Esophagus (tissue), 2 donors: Measurements from ENCODE around the gene TRIM8. TPM values are rescaled to one million over a fixed set of nuclear protein-coding genes. Genes with fewer than 3 reads are reported as not detected.

ENCODE experiments used
- H3K27ac ChIP-seq, 2 donors: one replicate each; pipeline ENCODE4 v1.5.1; 2013; ENCODE audit warnings: low read depth in 2 of 2, mild to moderate bottlenecking in 2 of 2, inconsistent platforms in 1 of 2, low read length in 1 of 2, moderate library complexity in 1 of 2
- H3K27me3 ChIP-seq, 2 donors: one replicate each; pipeline ENCODE4 v1.6.1; 2013; ENCODE audit warnings: low read length in 2 of 2, control low read depth in 1 of 2, mild to moderate bottlenecking in 1 of 2; ENCODE audit not compliant: insufficient read depth in 2 of 2, control insufficient read depth in 1 of 2
- H3K36me3 ChIP-seq, 2 donors: one replicate each; pipeline ENCODE4 v1.6.1; 2013; ENCODE audit warnings: low read length in 1 of 2; ENCODE audit not compliant: control insufficient read depth in 2 of 2, insufficient read depth in 2 of 2
- H3K4me1 ChIP-seq, 2 donors: one replicate each; pipeline ENCODE4 v1.6.1; 2013; ENCODE audit warnings: low read length in 1 of 2; ENCODE audit not compliant: control insufficient read depth in 2 of 2, insufficient read depth in 2 of 2
- H3K4me3 ChIP-seq, 2 donors: one replicate each; pipeline ENCODE4 v1.5.1; 2013; ENCODE audit warnings: low read length in 2 of 2, mild to moderate bottlenecking in 2 of 2, low read depth in 1 of 2, moderate library complexity in 1 of 2
- H3K9me3 ChIP-seq, 2 donors: one replicate each; pipeline ENCODE4 v1.6.1; 2013; ENCODE audit warnings: mild to moderate bottlenecking in 2 of 2, low read depth in 1 of 2, low read length in 1 of 2, moderate library complexity in 1 of 2; ENCODE audit not compliant: control insufficient read depth in 2 of 2, insufficient read depth in 1 of 2
- WGBS, 2 donors: extraction: QIAGEN DNeasy Blood & Tissue Kit; methylation state at CpG; one replicate each; pipeline ENCODE4 v1.1.7; 2013; 5-methylcytosine and 5-hydroxymethylcytosine counted together
- polyA plus RNA-seq, 2 donors: library from polyadenylated mRNA; stranded (reverse); fragments of 200-250 nt; gene quantifications; one replicate each; pipeline ENCODE4 v1.2.3, GENCODE V29; 2013
- donor health status: healthy with polysubstance abuse.
- donor health status: Bipolar disorder and iron deficiency.

Gene TRIM8
- polyA plus RNA-seq, 2 donors, result 26.4 to 33.3 TPM

DNA sequence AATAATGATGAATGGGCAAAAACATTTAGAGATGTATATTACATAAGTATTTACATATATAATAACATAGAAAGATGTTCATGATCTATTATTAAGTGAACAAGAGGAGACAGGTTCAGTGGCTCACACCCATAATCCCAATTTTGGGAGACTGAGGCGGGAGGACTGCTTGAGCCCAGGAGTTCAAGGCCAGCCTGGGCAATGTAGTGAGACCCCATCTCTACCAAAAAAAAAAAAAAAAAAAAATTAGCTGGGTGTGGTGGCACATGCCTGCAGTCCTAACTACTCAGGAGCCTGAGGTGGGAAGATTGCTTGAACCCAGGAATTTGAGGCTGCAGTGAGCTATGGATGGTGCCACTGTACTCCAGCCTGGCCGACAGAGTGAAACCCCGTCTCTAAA is 57.5 kb downstream of the TRIM8 start:
- Histone ChIP-seq H3K27ac (no peak overlapping the region), H3K36me3 (peaks cover 0 to 9% of the 10 kb centered on the region in 2 donors), H3K4me1 (no peaks in the 10 kb centered on the region), H3K9me3 (no peaks in the 10 kb centered on the region), H3K4me3 (no peak overlapping the region), H3K27me3 (no peaks in the 10 kb centered on the region)
- WGBS, 2 donors, result 98% methylated on average over 3 of the region's 3 CpGs

DNA sequence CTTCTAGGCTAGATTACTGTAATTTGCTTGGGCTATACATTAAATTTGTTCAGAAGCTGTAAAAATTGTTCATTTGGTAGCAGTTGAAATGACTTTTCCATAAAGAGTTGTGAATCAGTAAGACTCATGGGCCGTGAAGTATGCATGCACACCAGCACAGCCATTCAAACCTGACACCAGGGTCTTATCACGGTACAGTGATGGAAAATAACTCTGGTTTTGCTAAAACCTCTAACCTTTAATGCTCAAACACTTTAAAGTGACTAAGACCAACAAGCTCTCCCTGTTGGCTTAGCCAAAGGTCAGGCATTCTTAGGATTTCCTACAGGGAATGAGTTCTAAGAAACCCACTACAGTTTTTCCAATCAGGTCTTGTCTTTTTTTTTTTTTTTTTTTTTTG is 58.5 kb downstream of the TRIM8 start:
- H3K4me1 ChIP-seq, result no peaks in the 10 kb centered on the region
- WGBS, 2 donors, result 79 to 83% methylated on average over 2 of the region's 2 CpGs
- peaks cover 0 to 9% of the 10 kb centered on the region in 2 donors for H3K36me3 ChIP-seq
- no peaks in the 10 kb centered on the region for H3K9me3 ChIP-seq
- H3K27me3 ChIP-seq, result no peaks in the 10 kb centered on the region
- H3K4me3 ChIP-seq, result no peak overlapping the region
- no peak overlapping the region for H3K27ac ChIP-seq

DNA sequence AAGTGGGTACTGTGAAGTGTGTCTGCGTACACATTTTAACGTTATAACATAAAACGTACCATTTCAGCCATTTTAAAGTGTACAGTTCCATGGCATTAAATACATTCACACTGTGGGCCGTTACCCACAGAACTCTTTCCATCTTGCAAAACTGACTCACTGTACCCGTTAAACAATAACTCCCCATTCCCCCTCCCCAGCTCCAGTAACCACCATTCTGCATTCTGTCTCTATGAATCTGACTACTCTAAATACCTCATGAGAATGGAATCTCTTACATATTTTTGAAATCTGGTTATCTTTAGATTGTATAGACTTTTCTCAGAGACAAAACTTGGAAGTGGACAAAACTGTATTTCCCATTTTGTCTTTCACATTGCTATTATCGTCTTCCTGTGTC is 60.6 kb downstream of the TRIM8 start:
- no peak overlapping the region for H3K4me3 ChIP-seq
- H3K4me1 ChIP-seq, result no peaks in the 10 kb centered on the region
- no peak overlapping the region for H3K27ac ChIP-seq
- WGBS, 2 donors, result 78 to 84% methylated on average over 6 of the region's 6 CpGs
- H3K27me3 ChIP-seq, result no peaks in the 10 kb centered on the region
- no peaks in the 10 kb centered on the region for H3K36me3 ChIP-seq
- H3K9me3 ChIP-seq, result no peaks in the 10 kb centered on the region

DNA sequence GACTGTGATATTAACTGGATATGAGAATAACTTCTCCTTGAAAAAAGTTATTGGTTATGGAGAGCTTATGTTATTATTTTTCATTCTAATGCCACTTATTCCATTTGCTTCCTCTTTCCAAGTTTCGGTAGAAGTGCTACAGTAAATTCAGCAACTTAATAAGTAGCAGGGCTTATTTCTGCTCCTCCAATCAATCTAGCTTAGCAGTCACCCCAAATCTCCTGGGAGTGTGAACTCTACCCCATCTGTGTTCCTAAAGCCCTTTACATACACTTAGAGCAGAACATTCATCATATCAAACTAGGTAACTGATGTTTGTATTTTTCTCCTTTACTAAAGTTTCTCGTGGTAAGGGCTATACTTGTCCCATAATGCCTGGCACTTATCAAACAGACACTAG is 61.3 kb downstream of the TRIM8 start:
- no peaks in the 10 kb centered on the region for H3K27me3 ChIP-seq
- no peak overlapping the region for H3K4me3 ChIP-seq
- no peaks in the 10 kb centered on the region for H3K4me1 ChIP-seq
- WGBS, 2 donors, result 58 to 76% methylated on average over 2 of the region's 2 CpGs
- no peak overlapping the region for H3K27ac ChIP-seq
- H3K9me3 ChIP-seq, result no peaks in the 10 kb centered on the region
- H3K36me3 ChIP-seq, result no peaks in the 10 kb centered on the region

Other genes starting within 250 kb of the TRIM8 start
- gene NFKB2, start 248.8 kb upstream of the TRIM8 start, polyA plus RNA-seq, result 10 to 100 TPM; 11.4 to 22.6 TPM
- gene PSD, start 225.7 kb upstream of the TRIM8 start, polyA plus RNA-seq, result 1 to 10 TPM; 1.1 to 2.1 TPM
- gene FBXL15, start 223.6 kb upstream of the TRIM8 start, polyA plus RNA-seq, result 10 to 100 TPM in 1 of 2 donors, 1 to 10 TPM in 1; 6.3 to 15.2 TPM
- gene CUEDC2, start 211.9 kb upstream of the TRIM8 start, polyA plus RNA-seq, result 10 to 100 TPM; 16.3 to 30.3 TPM
- under 1 TPM; 0.37 to 0.65 TPM for gene C10orf95, start 192.9 kb upstream of the TRIM8 start, polyA plus RNA-seq
- 10 to 100 TPM; 56.1 to 60.3 TPM for gene ACTR1A, start 141.8 kb upstream of the TRIM8 start, polyA plus RNA-seq
- gene SUFU, start 140.5 kb upstream of the TRIM8 start, polyA plus RNA-seq, result 1 to 10 TPM; 2.9 to 6.0 TPM
- gene ARL3, start 69.9 kb downstream of the TRIM8 start, polyA plus RNA-seq, result 1 to 10 TPM; 2.2 to 4.6 TPM
- gene SFXN2, start 70.2 kb downstream of the TRIM8 start, polyA plus RNA-seq, result 1 to 10 TPM; 3.5 to 5.7 TPM
- gene WBP1L, start 99.5 kb downstream of the TRIM8 start, polyA plus RNA-seq, result 10 to 100 TPM; 13.4 to 17.1 TPM
- gene CYP17A1, start 192.9 kb downstream of the TRIM8 start, polyA plus RNA-seq, result under 1 TPM in 1 of 2 donors, not detected in 1; 0.71 TPM
- 10 to 100 TPM; 12.3 to 14.5 TPM for gene BORCS7, start 209.8 kb downstream of the TRIM8 start, polyA plus RNA-seq
- 1 to 10 TPM; 2.0 to 2.8 TPM for gene AS3MT, start 225.0 kb downstream of the TRIM8 start, polyA plus RNA-seq